Activated CD4-positive, alpha-beta T cell treated with anti-CD3 and anti-CD28 coated beads for 1 hour (primary cell): ENCODE data around the gene CFAP58.

Experiments used
- DNase-seq: peaks from one replicate; pipeline ENCODE4 v3.0.0-alpha.2; 2020

CFAP58 gene

GRCh38 chr10:104353325-104354048, at the start of gene CFAP58:
Gene CFAP58, plus strand, starts transcription at chr10:104353833. Its CDS starts 65 bp downstream, at chr10:104353898.
- DNase-seq = peak; percentile 86

- DNase-seq = no peak
Observed at GRCh38 chr10:104304356-104304745, 49.3 kb upstream of the CFAP58 start.

GRCh38 chr10:104304927-104305326, 48.7 kb upstream of the CFAP58 start:
- no peak for DNase-seq

GRCh38 chr10:104306897-104307296, 46.7 kb upstream of the CFAP58 start:
- no peak for DNase-seq

- no peak for DNase-seq
Observed at GRCh38 chr10:104307576-104308438, 45.8 kb upstream of the CFAP58 start.

GRCh38 chr10:104308439-104308903, 45.2 kb upstream of the CFAP58 start:
- DNase-seq = no peak

GRCh38 chr10:104309980-104310978, 43.4 kb upstream of the CFAP58 start:
- no peak for DNase-seq

GRCh38 chr10:104311184-104311720, 42.4 kb upstream of the CFAP58 start:
- DNase-seq = no peak

GRCh38 chr10:104314591-104315485, 38.8 kb upstream of the CFAP58 start:
- no peak for DNase-seq

GRCh38 chr10:104315486-104315921, 38.1 kb upstream of the CFAP58 start:
- DNase-seq = no peak

GRCh38 chr10:104316321-104317099, 37.1 kb upstream of the CFAP58 start:
- no peak for DNase-seq

GRCh38 chr10:104317269-104317710, 36.3 kb upstream of the CFAP58 start:
- DNase-seq = no peak

GRCh38 chr10:104317726-104318299, 35.8 kb upstream of the CFAP58 start:
- no peak for DNase-seq

- DNase-seq = no peak
Observed at GRCh38 chr10:104318326-104318725, 35.3 kb upstream of the CFAP58 start.

- no peak for DNase-seq
Observed at GRCh38 chr10:104318810-104319741, 34.6 kb upstream of the CFAP58 start.

GRCh38 chr10:104321226-104321625, 32.4 kb upstream of the CFAP58 start:
- no peak for DNase-seq

GRCh38 chr10:104321725-104322415, 31.8 kb upstream of the CFAP58 start:
- no peak for DNase-seq

- DNase-seq = no peak
Observed at GRCh38 chr10:104322416-104322782, 31.2 kb upstream of the CFAP58 start.
